Liver (tissue), 9 donors: ENCODE measurements around the gene SPATC1L. TPM values are rescaled to one million over a fixed set of nuclear protein-coding genes. Genes with fewer than 3 reads are reported as not detected.
"Not testable (repeated sequence)": the region's sequence is repeated elsewhere in the genome, so short reads cannot be mapped to it uniquely, and the experiment has no call there.

Experiments
- DNase-seq: peaks from one replicate; pipeline ENCODE4 v3.0.0-alpha.2; 2017; ENCODE audit warnings: low spot score
- H3K27ac ChIP-seq, 2 donors: one replicate each; pipeline ENCODE4 v1.7.0; 2013; ENCODE audit warnings: inconsistent platforms in 2 of 2, low read length in 2 of 2, control low read depth in 1 of 2, low read depth in 1 of 2, mild to moderate bottlenecking in 1 of 2
- H3K27me3 ChIP-seq, 4 donors: one replicate each; pipeline versions ENCODE4 v1.6.1 to v1.7.0; 2013; ENCODE audit warnings: low read length in 3 of 4, inconsistent platforms in 1 of 4, mild to moderate bottlenecking in 1 of 4, moderate library complexity in 1 of 4; ENCODE audit not compliant: control insufficient read depth in 4 of 4, insufficient read depth in 4 of 4
- H3K36me3 ChIP-seq, 4 donors: one replicate each; pipeline versions ENCODE4 v1.6.1 to v1.7.0; 2013; ENCODE audit warnings: low read length in 3 of 4, mild to moderate bottlenecking in 3 of 4, low read depth in 1 of 4, moderate library complexity in 1 of 4; ENCODE audit not compliant: control insufficient read depth in 4 of 4, insufficient read depth in 3 of 4
- H3K4me1 ChIP-seq, 4 donors: one replicate each; pipeline versions ENCODE4 v1.6.1 to v1.7.0; 2013; ENCODE audit warnings: low read length in 3 of 4, mild to moderate bottlenecking in 3 of 4, moderate library complexity in 1 of 4; ENCODE audit not compliant: control insufficient read depth in 4 of 4, insufficient read depth in 4 of 4
- H3K4me3 ChIP-seq, 3 donors: one replicate each; pipeline versions ENCODE4 v1.6.1 to v1.7.0; 2013; ENCODE audit warnings: low read length in 3 of 3, control low read depth in 1 of 3, low read depth in 1 of 3, mild to moderate bottlenecking in 1 of 3
- H3K9ac ChIP-seq, 2 donors: one replicate each; pipeline ENCODE4 v1.7.0; 2013; ENCODE audit warnings: low read length in 2 of 2, mild to moderate bottlenecking in 2 of 2, moderate library complexity in 2 of 2, control low read depth in 1 of 2, low read depth in 1 of 2
- H3K9me3 ChIP-seq, 4 donors: one replicate each; pipeline versions ENCODE4 v1.6.1 to v1.7.0; 2013; ENCODE audit warnings: low read length in 3 of 4; ENCODE audit not compliant: control insufficient read depth in 4 of 4
- EGR1 ChIP-seq, 2 donors: IDR thresholded peaks; 2 replicates each; pipeline ENCODE4 v1.6.1; 2016 to 2018; ENCODE audit warnings: antibody characterized with exemption in 2 of 2, low read depth in 2 of 2
- FOXA1 ChIP-seq: IDR thresholded peaks from 2 replicates; pipeline ENCODE4 v1.6.1; 2016; ENCODE audit warnings: antibody characterized with exemption
- GABPA ChIP-seq, 2 donors: IDR thresholded peaks in 1 of 2; conservative IDR thresholded peaks in 1 of 2; 2 replicates each; pipeline ENCODE4 v1.6.1; 2016; ENCODE audit warnings: antibody characterized with exemption in 2 of 2, mild to moderate bottlenecking in 1 of 2, moderate library complexity in 1 of 2
- HNF4A ChIP-seq, 2 donors: conservative IDR thresholded peaks; 2 replicates each; pipeline ENCODE4 v1.6.1; 2016; ENCODE audit warnings: antibody characterized with exemption in 2 of 2, mild to moderate bottlenecking in 2 of 2
- HNF4G ChIP-seq: IDR thresholded peaks from 2 replicates; pipeline ENCODE4 v1.6.1; 2016; ENCODE audit warnings: antibody characterized with exemption
- JUND ChIP-seq, 2 donors: IDR thresholded peaks; 2 replicates each; pipeline ENCODE4 v1.6.1; 2016; ENCODE audit warnings: antibody characterized with exemption in 2 of 2
- NR2F2 ChIP-seq: IDR thresholded peaks from 2 replicates; pipeline ENCODE4 v1.6.1; 2016; ENCODE audit warnings: antibody characterized with exemption
- RAD21 ChIP-seq, 2 donors: IDR thresholded peaks; 2 replicates each; pipeline ENCODE4 v1.6.1; 2016; ENCODE audit warnings: antibody characterized with exemption in 2 of 2, mild to moderate bottlenecking in 2 of 2
- RXRA ChIP-seq, 2 donors: IDR thresholded peaks; 2 replicates each; pipeline ENCODE4 v1.6.1; 2017 to 2018; ENCODE audit warnings: antibody characterized with exemption in 2 of 2, mild to moderate bottlenecking in 1 of 2
- YY1 ChIP-seq: IDR thresholded peaks from 2 replicates; pipeline ENCODE4 v1.6.1; 2016; ENCODE audit warnings: antibody characterized with exemption, mild to moderate bottlenecking
- WGBS: extraction: QIAGEN DNeasy Blood & Tissue Kit; methylation state at CpG from one replicate; pipeline ENCODE4 v1.1.7; 2013; 5-methylcytosine and 5-hydroxymethylcytosine counted together
- polyA plus RNA-seq, 2 donors: library from polyadenylated mRNA; stranded (reverse) in 1 of 2; unstranded in 1 of 2; fragments of 200-250 nt in 1 of 2; fragments of >200 nt in 1 of 2; fragmentation: Nextera tagmentation in 1 of 2; extraction: Ambion mirVana in 1 of 2; gene quantifications; one replicate each; pipeline versions ENCODE4 v1.2.1 to v1.2.3, GENCODE V29; 2013 to 2015
- total RNA-seq, 2 donors: library from RNA; depleted of rRNA; stranded (reverse); fragments of >200 nt; gene quantifications; one replicate each; pipeline ENCODE4 v1.2.3, GENCODE V29; 2014
- TF ChIP-seq, protein P1 (sequence below): IDR thresholded peaks from 2 replicates; pipeline ENCODE4 v1.6.1; 2016; ENCODE audit warnings: antibody characterized with exemption, mild to moderate bottlenecking
- TF ChIP-seq, protein P2 (sequence below): IDR thresholded peaks from 2 replicates; pipeline ENCODE4 v1.6.1; 2016; ENCODE audit warnings: antibody characterized with exemption
- TF ChIP-seq, protein P3 (sequence below): fragments of 150-350 bp; IDR thresholded peaks from 2 replicates; pipeline ENCODE4 v1.5.1; 2017; ENCODE audit warnings: improper control_type of control experiment, low read depth, low read length; ENCODE audit not compliant: missing input control
- donor health status: healthy.
- donor health status: healthy.
- donor health status: healthy.
- donor health status: healthy.
- donor health status: healthy.

Gene SPATC1L
- total and polyA plus RNA-seq, 4 donors = 0.33 to 3.5 (median 0.79) TPM

DNA sequence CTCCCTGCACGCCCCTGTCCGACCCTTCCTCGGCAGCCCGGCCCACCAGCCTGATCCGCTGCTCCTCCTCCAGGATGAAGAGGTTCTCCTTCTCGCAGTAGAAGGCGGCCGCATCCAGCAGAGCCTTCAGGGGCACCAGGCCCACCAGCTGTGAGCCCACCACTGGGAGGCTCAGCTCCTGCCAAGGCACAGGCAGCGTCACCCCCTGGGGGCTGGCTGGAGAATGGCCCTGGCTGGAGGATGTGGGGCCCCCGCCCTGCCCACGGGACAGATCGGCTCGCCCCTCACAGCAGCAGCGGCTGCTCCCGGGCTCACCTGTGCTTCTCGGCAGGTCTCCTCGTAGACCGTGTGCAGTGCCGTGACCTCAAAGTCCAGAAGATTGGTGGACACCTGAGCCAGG lies 34.2 kb downstream of the SPATC1L start (continued):
- TF ChIP-seq, protein P1, sequence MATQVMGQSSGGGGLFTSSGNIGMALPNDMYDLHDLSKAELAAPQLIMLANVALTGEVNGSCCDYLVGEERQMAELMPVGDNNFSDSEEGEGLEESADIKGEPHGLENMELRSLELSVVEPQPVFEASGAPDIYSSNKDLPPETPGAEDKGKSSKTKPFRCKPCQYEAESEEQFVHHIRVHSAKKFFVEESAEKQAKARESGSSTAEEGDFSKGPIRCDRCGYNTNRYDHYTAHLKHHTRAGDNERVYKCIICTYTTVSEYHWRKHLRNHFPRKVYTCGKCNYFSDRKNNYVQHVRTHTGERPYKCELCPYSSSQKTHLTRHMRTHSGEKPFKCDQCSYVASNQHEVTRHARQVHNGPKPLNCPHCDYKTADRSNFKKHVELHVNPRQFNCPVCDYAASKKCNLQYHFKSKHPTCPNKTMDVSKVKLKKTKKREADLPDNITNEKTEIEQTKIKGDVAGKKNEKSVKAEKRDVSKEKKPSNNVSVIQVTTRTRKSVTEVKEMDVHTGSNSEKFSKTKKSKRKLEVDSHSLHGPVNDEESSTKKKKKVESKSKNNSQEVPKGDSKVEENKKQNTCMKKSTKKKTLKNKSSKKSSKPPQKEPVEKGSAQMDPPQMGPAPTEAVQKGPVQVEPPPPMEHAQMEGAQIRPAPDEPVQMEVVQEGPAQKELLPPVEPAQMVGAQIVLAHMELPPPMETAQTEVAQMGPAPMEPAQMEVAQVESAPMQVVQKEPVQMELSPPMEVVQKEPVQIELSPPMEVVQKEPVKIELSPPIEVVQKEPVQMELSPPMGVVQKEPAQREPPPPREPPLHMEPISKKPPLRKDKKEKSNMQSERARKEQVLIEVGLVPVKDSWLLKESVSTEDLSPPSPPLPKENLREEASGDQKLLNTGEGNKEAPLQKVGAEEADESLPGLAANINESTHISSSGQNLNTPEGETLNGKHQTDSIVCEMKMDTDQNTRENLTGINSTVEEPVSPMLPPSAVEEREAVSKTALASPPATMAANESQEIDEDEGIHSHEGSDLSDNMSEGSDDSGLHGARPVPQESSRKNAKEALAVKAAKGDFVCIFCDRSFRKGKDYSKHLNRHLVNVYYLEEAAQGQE = no peak
- no peak for TF ChIP-seq FOXA1
- TF ChIP-seq JUND (IDR thresholded peaks at IDR 0.05) = no peak
- no peak for TF ChIP-seq HNF4G
- TF ChIP-seq NR2F2 = no peak
- TF ChIP-seq, protein P2, sequence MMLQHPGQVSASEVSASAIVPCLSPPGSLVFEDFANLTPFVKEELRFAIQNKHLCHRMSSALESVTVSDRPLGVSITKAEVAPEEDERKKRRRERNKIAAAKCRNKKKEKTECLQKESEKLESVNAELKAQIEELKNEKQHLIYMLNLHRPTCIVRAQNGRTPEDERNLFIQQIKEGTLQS = no peak

DNA sequence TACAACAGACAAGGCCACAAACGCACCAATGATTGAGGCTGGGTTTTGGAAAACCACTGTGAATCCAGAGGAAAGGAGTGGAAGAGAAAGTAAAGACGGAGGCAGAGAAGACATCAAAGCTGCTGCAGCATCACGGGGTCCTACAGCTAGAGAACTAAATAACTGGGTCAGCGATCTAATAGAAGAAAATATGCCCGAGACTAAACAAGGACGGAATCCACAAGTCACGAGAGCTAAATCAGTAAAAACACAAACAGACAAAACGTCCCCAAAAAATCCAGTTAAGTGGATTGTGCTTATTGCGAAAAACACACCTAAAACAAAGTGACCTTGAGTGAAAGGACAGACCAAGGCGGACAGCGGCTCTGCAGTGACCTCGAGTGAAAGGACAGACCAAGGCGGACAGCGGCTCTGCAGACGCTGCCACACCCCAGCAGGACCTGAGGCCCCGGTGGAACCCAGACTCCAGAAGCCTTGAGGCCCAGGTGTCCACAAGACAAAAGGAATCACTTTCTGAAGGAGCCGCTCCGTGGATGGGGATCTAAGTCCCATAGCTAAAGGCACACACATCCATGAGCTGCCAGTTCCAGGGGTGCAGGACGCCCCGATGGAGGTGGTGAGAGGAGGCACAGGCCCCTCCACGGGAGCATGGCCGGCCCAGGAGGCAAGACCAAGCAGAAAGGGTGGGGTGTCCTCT lies 34.9 kb downstream of the SPATC1L start:
- TF ChIP-seq YY1 = no peak
- no peak for TF ChIP-seq JUND (IDR thresholded peaks at IDR 0.05)
- TF ChIP-seq HNF4A (conservative IDR thresholded peaks at IDR 0.05) = no peak
- no peak overlapping the region for H3K27ac ChIP-seq
- H3K9ac ChIP-seq = no peak overlapping the region
- H3K27me3 ChIP-seq = no peaks in the 10 kb centered on the region
- no peak for DNase-seq
- no peak overlapping the region for H3K4me3 ChIP-seq
- peaks cover 2 to 24% (median 10%) of the 10 kb centered on the region in 4 donors for H3K4me1 ChIP-seq
- 73% methylated on average over 22 of the region's 22 CpGs for WGBS
- peaks cover 0 to 3% (median 0%) of the 10 kb centered on the region in 4 donors for H3K9me3 ChIP-seq
- peaks cover 25 to 38% (median 29%) of the 10 kb centered on the region in 4 donors for H3K36me3 ChIP-seq

DNA sequence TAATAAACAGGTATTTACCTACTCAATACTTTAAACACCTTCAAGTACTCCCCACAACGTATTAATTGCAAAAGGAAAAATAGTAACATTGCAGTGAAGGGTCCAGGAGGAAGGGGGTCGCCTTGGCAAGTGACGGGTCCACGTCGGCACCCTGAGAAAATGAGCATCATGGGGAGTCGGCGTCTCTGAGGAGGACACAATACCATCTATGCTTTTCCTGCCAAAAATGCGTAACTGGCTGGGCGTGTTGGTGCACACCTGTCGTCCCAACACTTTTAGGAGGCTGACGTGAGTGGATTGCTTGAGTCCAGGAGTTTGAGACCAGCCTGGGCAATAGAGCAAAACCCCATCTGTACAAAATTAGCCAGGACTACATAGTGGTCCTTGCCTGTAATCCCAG lies 36.2 kb downstream of the SPATC1L start:
- TF ChIP-seq YY1 (no peak), RXRA (IDR thresholded peaks at IDR 0.05) (no peak), EGR1 (IDR thresholded peaks at IDR 0.05; ENCODE audit: low read depth in 2 of 2) (no peak), GABPA (IDR thresholded peaks at IDR 0.05 in 1 of 2, conservative IDR thresholded peaks at IDR 0.05 in 1 of 2) (no peak)
- H3K27me3 ChIP-seq = no peaks in the 10 kb centered on the region
- no peak overlapping the region for H3K9ac ChIP-seq
- H3K9me3 ChIP-seq = peaks cover 0 to 3% (median 0%) of the 10 kb centered on the region in 4 donors
- no peak for DNase-seq
- no peak overlapping the region for H3K27ac ChIP-seq
- H3K4me3 ChIP-seq = no peak overlapping the region
- 90% methylated on average over 11 of the region's 11 CpGs for WGBS
- peaks cover 23 to 43% (median 34%) of the 10 kb centered on the region in 4 donors for H3K36me3 ChIP-seq
- peaks cover 2 to 21% (median 9%) of the 10 kb centered on the region in 4 donors for H3K4me1 ChIP-seq

DNA sequence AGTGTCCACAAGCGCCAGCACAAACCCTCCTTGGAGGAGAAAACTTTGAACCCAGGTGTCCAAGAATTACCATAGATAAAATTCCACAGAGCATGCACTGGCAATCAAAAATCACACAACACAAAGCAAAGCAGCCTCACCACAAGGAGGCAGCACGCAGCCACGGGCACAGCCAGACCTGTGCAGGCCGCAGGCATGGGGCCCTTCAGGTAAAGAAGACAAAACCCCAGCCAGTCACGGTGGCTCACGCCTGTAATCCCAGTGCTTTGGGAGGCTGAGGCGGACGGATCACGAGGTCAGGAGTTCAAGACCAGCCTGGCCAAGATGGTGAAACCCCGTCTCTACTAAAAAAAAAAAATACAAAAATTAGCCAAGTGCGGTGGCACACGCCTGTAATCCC lies 36.8 kb downstream of the SPATC1L start:
- not testable (repeated sequence) for H3K27ac ChIP-seq, DNase-seq, H3K4me3 ChIP-seq, H3K9ac ChIP-seq, H3K27me3 ChIP-seq, H3K9me3 ChIP-seq
- TF ChIP-seq, protein P3, sequence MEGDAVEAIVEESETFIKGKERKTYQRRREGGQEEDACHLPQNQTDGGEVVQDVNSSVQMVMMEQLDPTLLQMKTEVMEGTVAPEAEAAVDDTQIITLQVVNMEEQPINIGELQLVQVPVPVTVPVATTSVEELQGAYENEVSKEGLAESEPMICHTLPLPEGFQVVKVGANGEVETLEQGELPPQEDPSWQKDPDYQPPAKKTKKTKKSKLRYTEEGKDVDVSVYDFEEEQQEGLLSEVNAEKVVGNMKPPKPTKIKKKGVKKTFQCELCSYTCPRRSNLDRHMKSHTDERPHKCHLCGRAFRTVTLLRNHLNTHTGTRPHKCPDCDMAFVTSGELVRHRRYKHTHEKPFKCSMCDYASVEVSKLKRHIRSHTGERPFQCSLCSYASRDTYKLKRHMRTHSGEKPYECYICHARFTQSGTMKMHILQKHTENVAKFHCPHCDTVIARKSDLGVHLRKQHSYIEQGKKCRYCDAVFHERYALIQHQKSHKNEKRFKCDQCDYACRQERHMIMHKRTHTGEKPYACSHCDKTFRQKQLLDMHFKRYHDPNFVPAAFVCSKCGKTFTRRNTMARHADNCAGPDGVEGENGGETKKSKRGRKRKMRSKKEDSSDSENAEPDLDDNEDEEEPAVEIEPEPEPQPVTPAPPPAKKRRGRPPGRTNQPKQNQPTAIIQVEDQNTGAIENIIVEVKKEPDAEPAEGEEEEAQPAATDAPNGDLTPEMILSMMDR = peak; percentile 25
- TF ChIP-seq RAD21 (IDR thresholded peaks at IDR 0.05) = peak; percentile 46 to 62
- H3K36me3 ChIP-seq = peaks cover 23 to 49% (median 36%) of the 10 kb centered on the region in 4 donors
- WGBS = 85% methylated on average over 12 of the region's 12 CpGs
- peaks cover 0 to 14% (median 5%) of the 10 kb centered on the region in 4 donors for H3K4me1 ChIP-seq
